Liver (tissue), 9 donors: ENCODE measurements around the gene HMGB2. TPM values are rescaled to one million over a fixed set of nuclear protein-coding genes. Genes with fewer than 3 reads are reported as not detected.

Experiments used
- DNase-seq: peaks from one replicate; pipeline ENCODE4 v3.0.0-alpha.2; 2017; ENCODE audit warnings: low spot score
- H3K27ac ChIP-seq, 2 donors: one replicate each; pipeline ENCODE4 v1.7.0; 2013; ENCODE audit warnings: inconsistent platforms in 2 of 2, low read length in 2 of 2, control low read depth in 1 of 2, low read depth in 1 of 2, mild to moderate bottlenecking in 1 of 2
- H3K27me3 ChIP-seq, 4 donors: one replicate each; pipeline versions ENCODE4 v1.6.1 to v1.7.0; 2013; ENCODE audit warnings: low read length in 3 of 4, inconsistent platforms in 1 of 4, mild to moderate bottlenecking in 1 of 4, moderate library complexity in 1 of 4; ENCODE audit not compliant: control insufficient read depth in 4 of 4, insufficient read depth in 4 of 4
- H3K36me3 ChIP-seq, 4 donors: one replicate each; pipeline versions ENCODE4 v1.6.1 to v1.7.0; 2013; ENCODE audit warnings: low read length in 3 of 4, mild to moderate bottlenecking in 3 of 4, low read depth in 1 of 4, moderate library complexity in 1 of 4; ENCODE audit not compliant: control insufficient read depth in 4 of 4, insufficient read depth in 3 of 4
- H3K4me1 ChIP-seq, 4 donors: one replicate each; pipeline versions ENCODE4 v1.6.1 to v1.7.0; 2013; ENCODE audit warnings: low read length in 3 of 4, mild to moderate bottlenecking in 3 of 4, moderate library complexity in 1 of 4; ENCODE audit not compliant: control insufficient read depth in 4 of 4, insufficient read depth in 4 of 4
- H3K4me3 ChIP-seq, 3 donors: one replicate each; pipeline versions ENCODE4 v1.6.1 to v1.7.0; 2013; ENCODE audit warnings: low read length in 3 of 3, control low read depth in 1 of 3, low read depth in 1 of 3, mild to moderate bottlenecking in 1 of 3
- H3K9ac ChIP-seq, 2 donors: one replicate each; pipeline ENCODE4 v1.7.0; 2013; ENCODE audit warnings: low read length in 2 of 2, mild to moderate bottlenecking in 2 of 2, moderate library complexity in 2 of 2, control low read depth in 1 of 2, low read depth in 1 of 2
- H3K9me3 ChIP-seq, 4 donors: one replicate each; pipeline versions ENCODE4 v1.6.1 to v1.7.0; 2013; ENCODE audit warnings: low read length in 3 of 4; ENCODE audit not compliant: control insufficient read depth in 4 of 4
- EGR1 ChIP-seq, 2 donors: IDR thresholded peaks; 2 replicates each; pipeline ENCODE4 v1.6.1; 2016 to 2018; ENCODE audit warnings: antibody characterized with exemption in 2 of 2, low read depth in 2 of 2
- FOXA1 ChIP-seq: IDR thresholded peaks from 2 replicates; pipeline ENCODE4 v1.6.1; 2016; ENCODE audit warnings: antibody characterized with exemption
- FOXA2 ChIP-seq: IDR thresholded peaks from 2 replicates; pipeline ENCODE4 v1.6.1; 2016; ENCODE audit warnings: antibody characterized with exemption
- GABPA ChIP-seq, 2 donors: IDR thresholded peaks in 1 of 2; conservative IDR thresholded peaks in 1 of 2; 2 replicates each; pipeline ENCODE4 v1.6.1; 2016; ENCODE audit warnings: antibody characterized with exemption in 2 of 2, mild to moderate bottlenecking in 1 of 2, moderate library complexity in 1 of 2
- HNF4A ChIP-seq, 2 donors: conservative IDR thresholded peaks; 2 replicates each; pipeline ENCODE4 v1.6.1; 2016; ENCODE audit warnings: antibody characterized with exemption in 2 of 2, mild to moderate bottlenecking in 2 of 2
- HNF4G ChIP-seq: IDR thresholded peaks from 2 replicates; pipeline ENCODE4 v1.6.1; 2016; ENCODE audit warnings: antibody characterized with exemption
- JUND ChIP-seq, 2 donors: IDR thresholded peaks; 2 replicates each; pipeline ENCODE4 v1.6.1; 2016; ENCODE audit warnings: antibody characterized with exemption in 2 of 2
- NR2F2 ChIP-seq: IDR thresholded peaks from 2 replicates; pipeline ENCODE4 v1.6.1; 2016; ENCODE audit warnings: antibody characterized with exemption
- RAD21 ChIP-seq, 2 donors: IDR thresholded peaks; 2 replicates each; pipeline ENCODE4 v1.6.1; 2016; ENCODE audit warnings: antibody characterized with exemption in 2 of 2, mild to moderate bottlenecking in 2 of 2
- RXRA ChIP-seq, 2 donors: IDR thresholded peaks; 2 replicates each; pipeline ENCODE4 v1.6.1; 2017 to 2018; ENCODE audit warnings: antibody characterized with exemption in 2 of 2, mild to moderate bottlenecking in 1 of 2
- SP1 ChIP-seq: IDR thresholded peaks from 2 replicates; pipeline ENCODE4 v1.6.1; 2018; ENCODE audit warnings: antibody characterized with exemption, mild to moderate bottlenecking
- TAF1 ChIP-seq: conservative IDR thresholded peaks from 2 replicates; pipeline ENCODE4 v1.6.1; 2016; ENCODE audit warnings: antibody characterized with exemption, mild to moderate bottlenecking
- YY1 ChIP-seq: IDR thresholded peaks from 2 replicates; pipeline ENCODE4 v1.6.1; 2016; ENCODE audit warnings: antibody characterized with exemption, mild to moderate bottlenecking
- WGBS: extraction: QIAGEN DNeasy Blood & Tissue Kit; methylation state at CpG from one replicate; pipeline ENCODE4 v1.1.7; 2013; 5-methylcytosine and 5-hydroxymethylcytosine counted together
- polyA plus RNA-seq, 2 donors: library from polyadenylated mRNA; stranded (reverse) in 1 of 2; unstranded in 1 of 2; fragments of 200-250 nt in 1 of 2; fragments of >200 nt in 1 of 2; fragmentation: Nextera tagmentation in 1 of 2; extraction: Ambion mirVana in 1 of 2; gene quantifications; one replicate each; pipeline versions ENCODE4 v1.2.1 to v1.2.3, GENCODE V29; 2013 to 2015
- total RNA-seq, 2 donors: library from RNA; depleted of rRNA; stranded (reverse); fragments of >200 nt; gene quantifications; one replicate each; pipeline ENCODE4 v1.2.3, GENCODE V29; 2014
- TF ChIP-seq, protein P1 (sequence below): IDR thresholded peaks from 2 replicates; pipeline ENCODE4 v1.6.1; 2016; ENCODE audit warnings: antibody characterized with exemption, mild to moderate bottlenecking
- TF ChIP-seq, protein P2 (sequence below): IDR thresholded peaks from 2 replicates; pipeline ENCODE4 v1.6.1; 2016; ENCODE audit warnings: antibody characterized with exemption
- TF ChIP-seq, protein P3 (sequence below): IDR thresholded peaks from 2 replicates; pipeline ENCODE4 v1.6.1; 2016; ENCODE audit warnings: antibody characterized with exemption
- TF ChIP-seq, protein P4 (sequence below): fragments of 150-350 bp; IDR thresholded peaks from 2 replicates; pipeline ENCODE4 v1.5.1; 2017; ENCODE audit warnings: improper control_type of control experiment, low read depth, low read length; ENCODE audit not compliant: missing input control
- TF ChIP-seq, protein P5 (sequence below): IDR thresholded peaks from 2 replicates; pipeline ENCODE4 v1.6.1; 2016; ENCODE audit warnings: antibody characterized with exemption
- donor health status: healthy.
- donor health status: healthy.
- donor health status: healthy.
- donor health status: healthy.
- donor health status: healthy.

The HMGB2 gene
- total and polyA plus RNA-seq, 4 donors = 7.2 to 271 (median 16.9) TPM

DNA sequence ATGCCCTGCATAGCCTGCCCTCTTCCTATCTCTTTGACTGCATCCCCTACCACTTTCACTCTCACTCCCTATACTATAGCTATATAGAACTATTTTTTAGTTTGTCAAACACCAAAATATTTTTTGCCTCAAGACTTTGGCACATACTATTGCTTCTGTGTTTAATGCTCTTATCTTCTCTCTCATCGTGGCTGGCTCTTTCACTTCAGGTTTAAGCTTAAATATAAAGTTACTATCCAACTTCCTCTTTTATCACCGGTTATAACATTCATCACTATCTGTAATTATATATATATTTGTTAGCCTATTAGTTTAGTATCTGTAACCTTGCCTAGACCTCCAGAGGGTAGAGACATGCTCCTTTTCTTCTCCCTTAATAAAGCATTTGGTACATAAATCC lies 11.5 kb upstream of the HMGB2 start:
- Histone ChIP-seq H3K27ac (no peak overlapping the region), H3K27me3 (no peaks in the 10 kb centered on the region), H3K36me3 (no peaks in the 10 kb centered on the region), H3K9ac (no peak overlapping the region), H3K9me3 (no peaks in the 10 kb centered on the region), H3K4me1 (no peaks in the 10 kb centered on the region), H3K4me3 (no peak overlapping the region)
- 69% methylated on average over 2 of the region's 2 CpGs for WGBS
- no peak for DNase-seq
- TF ChIP-seq GABPA (IDR thresholded peaks at IDR 0.05 in 1 of 2, conservative IDR thresholded peaks at IDR 0.05 in 1 of 2) (no peak), HNF4A (conservative IDR thresholded peaks at IDR 0.05) (no peak)

DNA sequence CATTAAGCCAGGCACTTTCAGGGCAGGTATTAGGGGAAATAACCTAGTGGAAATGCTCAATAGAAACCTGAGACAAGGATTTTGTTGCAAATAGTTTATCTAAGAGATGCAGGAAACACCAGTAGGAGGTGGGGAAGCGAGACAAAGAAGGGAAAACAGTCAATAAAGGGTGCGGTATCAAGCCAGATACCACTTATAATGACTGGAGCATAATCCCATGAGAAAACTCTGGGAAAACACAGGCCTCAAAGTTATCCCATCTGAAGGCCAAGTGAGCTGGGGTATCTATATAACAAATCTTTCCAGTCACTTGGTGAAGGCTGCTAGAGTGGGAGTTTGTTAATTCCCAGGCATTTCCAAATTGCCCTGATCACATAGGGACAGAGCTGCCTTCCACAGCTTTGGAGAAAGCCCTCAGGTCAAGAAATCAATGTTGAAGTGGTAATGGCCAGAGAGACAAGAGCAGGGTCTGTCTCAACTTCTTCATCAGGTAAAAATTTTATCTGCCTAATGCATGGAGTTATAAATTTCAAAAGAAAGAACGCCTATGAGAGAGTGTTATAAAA lies 9.8 kb upstream of the HMGB2 start:
- Histone ChIP-seq H3K27ac (no peak overlapping the region), H3K9me3 (no peaks in the 10 kb centered on the region), H3K36me3 (no peaks in the 10 kb centered on the region), H3K9ac (no peak overlapping the region), H3K4me3 (no peak overlapping the region), H3K27me3 (no peaks in the 10 kb centered on the region), H3K4me1 (no peaks in the 10 kb centered on the region)
- WGBS = 84% methylated on average over 3 of the region's 3 CpGs
- TF ChIP-seq TAF1 (no peak), HNF4A (conservative IDR thresholded peaks at IDR 0.05) (no peak)
- DNase-seq = no peak

DNA sequence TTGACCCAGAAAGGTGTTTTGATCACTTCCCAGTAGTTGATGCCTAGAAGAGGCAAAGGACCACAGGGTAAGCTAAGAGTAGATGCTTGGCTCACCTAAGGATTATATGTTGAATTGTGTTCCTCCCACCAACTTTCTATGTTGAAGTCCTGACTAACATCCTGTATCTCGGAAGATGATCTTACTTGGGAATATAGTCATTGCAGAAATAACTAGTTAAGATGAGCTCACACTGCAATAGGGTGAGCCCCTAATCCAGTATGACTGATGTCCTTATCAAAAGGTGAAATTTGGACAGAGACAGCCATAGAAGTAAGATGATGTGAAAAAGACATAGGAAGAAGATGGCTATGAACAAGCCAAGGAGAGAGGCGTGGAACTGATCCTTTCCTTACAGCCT lies 3.3 kb upstream of the HMGB2 start:
- no peak overlapping the region for H3K4me3 ChIP-seq
- H3K9me3 ChIP-seq = no peaks in the 10 kb centered on the region
- no peak for DNase-seq
- peaks cover 0 to 14% (median 8%) of the 10 kb centered on the region in 4 donors for H3K4me1 ChIP-seq
- TF ChIP-seq, protein P1, sequence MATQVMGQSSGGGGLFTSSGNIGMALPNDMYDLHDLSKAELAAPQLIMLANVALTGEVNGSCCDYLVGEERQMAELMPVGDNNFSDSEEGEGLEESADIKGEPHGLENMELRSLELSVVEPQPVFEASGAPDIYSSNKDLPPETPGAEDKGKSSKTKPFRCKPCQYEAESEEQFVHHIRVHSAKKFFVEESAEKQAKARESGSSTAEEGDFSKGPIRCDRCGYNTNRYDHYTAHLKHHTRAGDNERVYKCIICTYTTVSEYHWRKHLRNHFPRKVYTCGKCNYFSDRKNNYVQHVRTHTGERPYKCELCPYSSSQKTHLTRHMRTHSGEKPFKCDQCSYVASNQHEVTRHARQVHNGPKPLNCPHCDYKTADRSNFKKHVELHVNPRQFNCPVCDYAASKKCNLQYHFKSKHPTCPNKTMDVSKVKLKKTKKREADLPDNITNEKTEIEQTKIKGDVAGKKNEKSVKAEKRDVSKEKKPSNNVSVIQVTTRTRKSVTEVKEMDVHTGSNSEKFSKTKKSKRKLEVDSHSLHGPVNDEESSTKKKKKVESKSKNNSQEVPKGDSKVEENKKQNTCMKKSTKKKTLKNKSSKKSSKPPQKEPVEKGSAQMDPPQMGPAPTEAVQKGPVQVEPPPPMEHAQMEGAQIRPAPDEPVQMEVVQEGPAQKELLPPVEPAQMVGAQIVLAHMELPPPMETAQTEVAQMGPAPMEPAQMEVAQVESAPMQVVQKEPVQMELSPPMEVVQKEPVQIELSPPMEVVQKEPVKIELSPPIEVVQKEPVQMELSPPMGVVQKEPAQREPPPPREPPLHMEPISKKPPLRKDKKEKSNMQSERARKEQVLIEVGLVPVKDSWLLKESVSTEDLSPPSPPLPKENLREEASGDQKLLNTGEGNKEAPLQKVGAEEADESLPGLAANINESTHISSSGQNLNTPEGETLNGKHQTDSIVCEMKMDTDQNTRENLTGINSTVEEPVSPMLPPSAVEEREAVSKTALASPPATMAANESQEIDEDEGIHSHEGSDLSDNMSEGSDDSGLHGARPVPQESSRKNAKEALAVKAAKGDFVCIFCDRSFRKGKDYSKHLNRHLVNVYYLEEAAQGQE = no peak
- TF ChIP-seq HNF4G = no peak
- TF ChIP-seq, protein P2, sequence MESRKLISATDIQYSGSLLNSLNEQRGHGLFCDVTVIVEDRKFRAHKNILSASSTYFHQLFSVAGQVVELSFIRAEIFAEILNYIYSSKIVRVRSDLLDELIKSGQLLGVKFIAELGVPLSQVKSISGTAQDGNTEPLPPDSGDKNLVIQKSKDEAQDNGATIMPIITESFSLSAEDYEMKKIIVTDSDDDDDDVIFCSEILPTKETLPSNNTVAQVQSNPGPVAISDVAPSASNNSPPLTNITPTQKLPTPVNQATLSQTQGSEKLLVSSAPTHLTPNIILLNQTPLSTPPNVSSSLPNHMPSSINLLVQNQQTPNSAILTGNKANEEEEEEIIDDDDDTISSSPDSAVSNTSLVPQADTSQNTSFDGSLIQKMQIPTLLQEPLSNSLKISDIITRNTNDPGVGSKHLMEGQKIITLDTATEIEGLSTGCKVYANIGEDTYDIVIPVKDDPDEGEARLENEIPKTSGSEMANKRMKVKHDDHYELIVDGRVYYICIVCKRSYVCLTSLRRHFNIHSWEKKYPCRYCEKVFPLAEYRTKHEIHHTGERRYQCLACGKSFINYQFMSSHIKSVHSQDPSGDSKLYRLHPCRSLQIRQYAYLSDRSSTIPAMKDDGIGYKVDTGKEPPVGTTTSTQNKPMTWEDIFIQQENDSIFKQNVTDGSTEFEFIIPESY = no peak
- TF ChIP-seq, protein P3, sequence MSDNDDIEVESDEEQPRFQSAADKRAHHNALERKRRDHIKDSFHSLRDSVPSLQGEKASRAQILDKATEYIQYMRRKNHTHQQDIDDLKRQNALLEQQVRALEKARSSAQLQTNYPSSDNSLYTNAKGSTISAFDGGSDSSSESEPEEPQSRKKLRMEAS = no peak
- no peak for TF ChIP-seq RAD21 (IDR thresholded peaks at IDR 0.05)
- TF ChIP-seq, protein P4, sequence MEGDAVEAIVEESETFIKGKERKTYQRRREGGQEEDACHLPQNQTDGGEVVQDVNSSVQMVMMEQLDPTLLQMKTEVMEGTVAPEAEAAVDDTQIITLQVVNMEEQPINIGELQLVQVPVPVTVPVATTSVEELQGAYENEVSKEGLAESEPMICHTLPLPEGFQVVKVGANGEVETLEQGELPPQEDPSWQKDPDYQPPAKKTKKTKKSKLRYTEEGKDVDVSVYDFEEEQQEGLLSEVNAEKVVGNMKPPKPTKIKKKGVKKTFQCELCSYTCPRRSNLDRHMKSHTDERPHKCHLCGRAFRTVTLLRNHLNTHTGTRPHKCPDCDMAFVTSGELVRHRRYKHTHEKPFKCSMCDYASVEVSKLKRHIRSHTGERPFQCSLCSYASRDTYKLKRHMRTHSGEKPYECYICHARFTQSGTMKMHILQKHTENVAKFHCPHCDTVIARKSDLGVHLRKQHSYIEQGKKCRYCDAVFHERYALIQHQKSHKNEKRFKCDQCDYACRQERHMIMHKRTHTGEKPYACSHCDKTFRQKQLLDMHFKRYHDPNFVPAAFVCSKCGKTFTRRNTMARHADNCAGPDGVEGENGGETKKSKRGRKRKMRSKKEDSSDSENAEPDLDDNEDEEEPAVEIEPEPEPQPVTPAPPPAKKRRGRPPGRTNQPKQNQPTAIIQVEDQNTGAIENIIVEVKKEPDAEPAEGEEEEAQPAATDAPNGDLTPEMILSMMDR = no peak
- no peak for TF ChIP-seq EGR1 (IDR thresholded peaks at IDR 0.05; ENCODE audit: low read depth in 2 of 2)
- TF ChIP-seq JUND (IDR thresholded peaks at IDR 0.05) = no peak
- no peak for TF ChIP-seq FOXA1
- TF ChIP-seq TAF1 = no peak
- TF ChIP-seq, protein P5, sequence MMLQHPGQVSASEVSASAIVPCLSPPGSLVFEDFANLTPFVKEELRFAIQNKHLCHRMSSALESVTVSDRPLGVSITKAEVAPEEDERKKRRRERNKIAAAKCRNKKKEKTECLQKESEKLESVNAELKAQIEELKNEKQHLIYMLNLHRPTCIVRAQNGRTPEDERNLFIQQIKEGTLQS = no peak
- TF ChIP-seq GABPA (IDR thresholded peaks at IDR 0.05 in 1 of 2, conservative IDR thresholded peaks at IDR 0.05 in 1 of 2) = no peak
- TF ChIP-seq RXRA (IDR thresholded peaks at IDR 0.05) = no peak
- no peak for TF ChIP-seq FOXA2
- TF ChIP-seq HNF4A (conservative IDR thresholded peaks at IDR 0.05) = no peak
- no peak for TF ChIP-seq SP1
- no peak for TF ChIP-seq YY1
- no peak for TF ChIP-seq NR2F2
- H3K9ac ChIP-seq = no peak overlapping the region
- H3K36me3 ChIP-seq = no peaks in the 10 kb centered on the region
- H3K27ac ChIP-seq = no peak overlapping the region
- WGBS = 94% methylated on average over 2 of the region's 2 CpGs
- no peaks in the 10 kb centered on the region for H3K27me3 ChIP-seq
